Hepatocyte (in vitro differentiated cells): ENCODE data around the gene CCN6.

Experiments
- EZH2 ChIP-seq: fragments of 200-600 bp; sonication (generic); IDR thresholded peaks from 2 replicates; pipeline ENCODE4 v1.6.1; 2016; ENCODE audit warnings: antibody characterized with exemption, mild to moderate bottlenecking, borderline replicate concordance
- TF ChIP-seq, protein P1 (sequence below): fragments of 200-600 bp; sonication (generic); IDR thresholded peaks from 2 replicates; pipeline ENCODE4 v1.5.1; 2016; ENCODE audit warnings: antibody characterized with exemption, mild to moderate bottlenecking; ENCODE audit not compliant: poor library complexity

DNA sequence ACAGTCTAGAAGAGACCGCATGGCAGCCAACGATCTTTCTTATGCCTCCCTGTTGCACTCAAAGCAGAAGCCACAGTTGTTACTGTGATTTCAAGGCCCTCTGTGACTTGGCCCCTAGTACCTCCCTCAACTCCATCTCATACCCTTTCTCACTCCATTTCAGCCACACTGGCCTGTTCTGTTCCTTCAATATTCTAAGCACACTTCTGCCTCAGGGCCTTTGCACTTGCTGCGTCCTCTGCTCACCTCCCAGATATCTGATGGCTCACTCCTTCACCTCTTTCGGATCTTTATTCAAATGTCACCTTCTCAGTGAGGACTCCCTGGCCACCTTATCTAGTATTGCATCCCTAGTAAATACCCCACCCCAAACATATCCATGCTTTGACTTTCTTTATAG, 29.4 kb upstream of the CCN6 start:
- TF ChIP-seq, protein P1, sequence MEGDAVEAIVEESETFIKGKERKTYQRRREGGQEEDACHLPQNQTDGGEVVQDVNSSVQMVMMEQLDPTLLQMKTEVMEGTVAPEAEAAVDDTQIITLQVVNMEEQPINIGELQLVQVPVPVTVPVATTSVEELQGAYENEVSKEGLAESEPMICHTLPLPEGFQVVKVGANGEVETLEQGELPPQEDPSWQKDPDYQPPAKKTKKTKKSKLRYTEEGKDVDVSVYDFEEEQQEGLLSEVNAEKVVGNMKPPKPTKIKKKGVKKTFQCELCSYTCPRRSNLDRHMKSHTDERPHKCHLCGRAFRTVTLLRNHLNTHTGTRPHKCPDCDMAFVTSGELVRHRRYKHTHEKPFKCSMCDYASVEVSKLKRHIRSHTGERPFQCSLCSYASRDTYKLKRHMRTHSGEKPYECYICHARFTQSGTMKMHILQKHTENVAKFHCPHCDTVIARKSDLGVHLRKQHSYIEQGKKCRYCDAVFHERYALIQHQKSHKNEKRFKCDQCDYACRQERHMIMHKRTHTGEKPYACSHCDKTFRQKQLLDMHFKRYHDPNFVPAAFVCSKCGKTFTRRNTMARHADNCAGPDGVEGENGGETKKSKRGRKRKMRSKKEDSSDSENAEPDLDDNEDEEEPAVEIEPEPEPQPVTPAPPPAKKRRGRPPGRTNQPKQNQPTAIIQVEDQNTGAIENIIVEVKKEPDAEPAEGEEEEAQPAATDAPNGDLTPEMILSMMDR, result no peak
- TF ChIP-seq EZH2, result no peak
